GM18511 (cell line): ENCODE data around the gene PRKAG2.
"Not testable (repeated sequence)": the region's sequence is repeated elsewhere in the genome, so short reads cannot be mapped to it uniquely, and the experiment has no call there.

Source experiments
- ATAC-seq: cut with Tn5 transposase; IDR thresholded peaks from one replicate; pipeline ENCODE4 v1.9.1; 2021; ENCODE audit warnings: mild to moderate bottlenecking, moderate library complexity; ENCODE audit not compliant: unreplicated experiment

Gene PRKAG2

DNA sequence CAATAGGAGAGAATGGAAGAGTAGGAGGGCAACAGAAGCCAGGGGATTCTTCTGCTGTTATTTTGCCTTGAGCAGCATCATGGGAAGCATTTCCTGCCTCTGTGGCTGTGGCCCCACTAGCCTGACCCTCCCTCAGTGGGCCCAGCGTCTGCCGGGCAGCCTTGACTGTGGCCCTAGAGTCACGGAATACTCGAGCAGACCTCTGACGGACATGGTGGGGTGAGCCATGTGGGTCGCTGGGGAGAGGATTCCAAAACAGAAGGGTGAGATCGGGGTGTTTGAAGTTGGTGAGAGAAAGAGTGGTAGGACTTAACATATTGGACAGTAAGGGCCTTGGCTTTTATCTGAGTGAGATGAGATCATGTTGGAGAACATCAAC, 8.3 kb upstream of the PRKAG2 start:
- ATAC-seq = no peak

DNA sequence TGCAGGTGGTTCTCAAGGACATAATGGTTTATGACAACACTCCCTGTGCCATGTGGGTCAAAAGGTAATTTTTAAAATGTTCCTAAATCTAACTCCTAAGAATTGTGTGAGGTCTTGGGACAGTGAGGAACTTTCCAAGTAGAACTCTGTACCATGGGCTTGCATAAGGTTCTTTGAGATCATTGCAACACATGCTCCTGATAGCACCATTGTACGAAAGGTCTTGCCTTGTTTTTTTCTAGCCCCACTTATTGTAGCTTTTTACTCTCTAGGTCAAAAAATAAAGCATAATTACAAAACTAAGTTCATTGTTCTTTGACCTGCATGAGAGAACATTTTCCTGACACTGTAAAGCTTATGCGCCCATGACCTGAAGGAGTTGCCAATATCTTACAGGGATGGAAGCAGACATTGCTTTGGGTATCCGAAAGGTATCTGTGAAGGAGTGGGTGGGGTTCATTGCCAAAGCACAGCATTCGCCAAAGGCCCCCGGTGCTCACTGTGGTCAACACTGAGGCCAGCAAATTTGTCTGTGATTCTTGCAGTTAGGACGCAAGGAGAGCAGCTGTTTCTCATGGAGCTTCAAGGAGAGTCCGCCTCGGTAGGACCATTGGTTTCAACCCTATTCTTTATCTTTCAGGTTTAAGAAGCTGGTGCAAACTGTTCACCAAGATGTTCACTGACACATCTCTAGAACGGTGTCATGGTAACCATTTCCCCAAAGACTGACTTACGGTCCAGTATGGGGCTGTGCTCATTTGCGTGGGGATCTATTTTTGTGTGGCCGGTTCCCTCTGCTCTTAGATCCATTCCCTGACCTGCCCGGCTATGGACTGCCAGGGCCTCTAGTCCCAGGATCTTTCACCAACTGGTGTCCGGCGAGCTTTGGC, 7.6 kb upstream of the PRKAG2 start:
- ATAC-seq = no peak

DNA sequence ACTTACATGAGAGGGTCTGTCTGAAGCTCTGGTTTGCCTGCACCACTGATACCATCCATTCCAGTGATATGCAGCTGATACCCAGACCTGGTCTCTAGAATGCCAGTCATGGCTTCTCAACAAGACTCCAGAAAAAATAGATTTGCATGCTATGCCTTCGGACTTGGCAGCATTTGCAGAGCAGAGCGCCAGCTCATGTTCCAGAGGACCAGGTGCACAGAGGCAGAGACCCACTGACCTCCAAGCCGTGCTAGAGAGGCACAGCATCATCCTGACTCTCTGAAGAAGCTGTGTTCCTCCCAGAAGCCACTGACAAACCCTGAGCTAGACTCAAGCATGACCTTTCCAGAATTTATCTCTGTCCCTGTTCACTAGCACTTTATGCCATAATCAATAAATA, 6.9 kb upstream of the PRKAG2 start:
- no peak for ATAC-seq

DNA sequence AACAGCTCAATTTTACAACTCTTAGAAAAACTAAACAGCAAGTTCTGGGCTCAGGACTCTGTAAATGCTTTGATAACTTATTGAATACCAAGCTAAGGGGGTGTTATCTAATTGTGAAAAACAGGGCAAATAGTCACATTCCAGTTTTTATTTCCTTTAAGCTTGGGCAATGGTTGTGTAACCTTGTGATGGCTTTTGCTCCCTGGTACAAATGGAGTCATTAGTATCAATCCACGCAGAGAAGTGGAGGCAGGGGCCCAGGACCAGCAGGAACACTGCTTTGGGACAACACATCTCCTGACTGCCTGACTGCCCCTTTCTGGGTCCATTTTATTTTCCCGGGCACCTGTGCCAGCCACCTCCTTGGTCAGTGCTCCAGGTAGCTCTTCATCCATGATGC, 5.8 kb upstream of the PRKAG2 start:
- no peak for ATAC-seq

DNA sequence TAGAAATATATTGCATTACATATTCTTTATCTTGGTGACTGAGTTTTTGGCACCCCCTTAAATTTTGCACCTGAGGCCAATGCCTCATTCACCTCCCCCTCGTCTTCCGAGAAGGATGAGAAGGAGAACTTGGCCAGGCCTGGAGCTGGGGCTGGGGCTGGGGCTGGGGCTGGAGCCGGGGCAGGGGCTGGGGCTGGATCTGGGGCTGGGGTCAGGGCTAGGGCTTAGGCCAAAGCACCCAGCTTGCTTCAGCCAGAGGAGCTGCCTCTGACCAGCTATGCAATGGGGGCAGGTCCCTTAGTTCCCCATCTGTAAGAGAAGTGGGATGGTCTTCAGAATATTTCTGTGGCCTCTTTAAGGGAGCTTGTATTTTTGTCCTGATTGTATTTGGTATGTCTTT, 3.8 kb upstream of the PRKAG2 start:
- ATAC-seq = no peak

DNA sequence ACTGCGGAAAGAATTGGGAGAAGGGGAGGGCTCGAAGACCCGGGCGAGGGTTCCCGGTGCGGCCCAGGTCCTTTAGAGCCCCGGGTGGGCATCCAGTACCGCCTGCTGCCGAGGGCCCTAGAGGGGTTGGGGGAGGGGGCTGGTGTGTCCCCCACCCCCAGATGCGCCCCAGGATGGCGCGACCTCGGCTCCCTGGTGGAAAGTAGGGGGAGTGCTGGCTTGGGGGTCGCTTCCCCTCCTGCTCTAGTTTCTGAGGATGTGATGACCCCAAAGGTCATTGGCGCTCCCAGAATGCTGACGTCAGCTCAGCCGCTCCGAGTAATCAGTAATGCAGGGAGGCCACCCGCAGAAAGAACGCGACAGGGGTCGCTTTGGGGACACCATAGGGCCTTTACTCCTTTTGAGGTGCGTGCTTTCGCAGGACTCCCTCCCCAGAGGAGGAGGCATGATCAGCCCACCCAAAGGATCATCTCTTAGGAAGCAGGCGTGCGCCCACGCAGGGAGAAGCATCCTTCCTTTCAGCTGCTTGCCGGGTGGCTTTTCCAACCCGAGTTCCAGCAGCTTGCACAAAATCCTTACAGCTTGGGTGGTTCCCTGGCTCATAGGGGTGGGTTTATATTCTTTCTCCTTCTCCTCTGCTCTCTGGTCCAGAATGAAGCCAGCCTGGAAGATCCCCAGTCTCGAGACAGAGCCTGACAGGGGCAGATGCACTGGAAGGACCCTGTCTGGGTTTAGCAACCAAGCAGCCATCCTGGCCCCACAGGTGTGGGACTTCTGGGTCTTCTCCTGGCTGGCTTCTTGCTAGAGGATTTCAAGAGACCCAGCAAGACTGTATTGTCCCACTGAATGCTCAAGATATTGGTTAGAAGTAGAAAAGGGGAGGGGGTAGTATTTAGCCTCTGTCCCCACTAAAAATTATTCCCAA, 1.3 kb upstream of the PRKAG2 start:
- ATAC-seq = no peak

DNA sequence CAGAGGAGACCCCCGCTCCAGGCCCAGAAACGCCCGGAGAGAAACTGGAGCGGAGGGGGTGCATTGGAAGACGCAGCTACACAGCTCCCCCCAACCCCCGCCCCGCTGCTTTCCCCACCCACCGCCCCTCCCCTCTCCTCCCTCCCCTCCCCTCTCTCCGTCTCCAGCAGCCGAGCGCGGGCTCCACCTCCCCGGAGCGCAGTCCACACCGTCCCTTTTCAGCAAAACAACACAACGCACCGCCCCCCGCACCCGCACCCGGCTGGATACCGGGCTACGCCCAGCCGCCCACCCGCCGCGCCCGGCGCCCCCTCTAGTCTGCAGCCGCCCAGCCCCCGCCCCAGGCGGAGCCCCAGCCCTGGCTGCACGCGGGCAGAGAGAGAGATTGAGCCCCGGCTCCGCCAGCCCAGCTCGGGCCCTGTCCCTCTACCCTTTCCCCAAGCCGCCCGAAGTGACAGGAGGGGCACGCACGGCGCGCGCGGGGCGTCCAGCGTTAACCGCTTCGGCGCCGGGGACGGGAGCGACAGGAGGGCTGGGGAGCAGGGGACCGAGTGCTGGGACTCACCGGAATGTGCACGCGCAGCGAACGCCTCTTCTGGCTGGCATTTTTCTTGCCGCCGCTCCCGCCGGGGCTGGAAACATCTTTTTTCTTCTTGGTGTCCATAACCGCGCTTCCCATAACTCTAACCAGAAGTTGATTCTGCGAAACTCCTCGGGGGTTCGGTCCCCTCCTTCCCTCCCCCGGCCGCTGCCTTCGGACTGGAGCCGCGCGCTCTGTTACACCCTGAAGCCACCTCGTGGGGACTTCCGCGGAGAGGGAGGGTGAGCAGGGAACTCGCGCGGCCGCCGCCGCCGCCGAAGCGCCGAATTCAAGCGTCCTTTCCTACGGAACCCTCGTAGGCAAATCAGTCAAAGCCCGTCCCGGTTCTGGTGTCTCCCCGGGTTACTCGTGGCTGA, 695 bp downstream of the PRKAG2 start:
- ATAC-seq = peak; percentile 56

DNA sequence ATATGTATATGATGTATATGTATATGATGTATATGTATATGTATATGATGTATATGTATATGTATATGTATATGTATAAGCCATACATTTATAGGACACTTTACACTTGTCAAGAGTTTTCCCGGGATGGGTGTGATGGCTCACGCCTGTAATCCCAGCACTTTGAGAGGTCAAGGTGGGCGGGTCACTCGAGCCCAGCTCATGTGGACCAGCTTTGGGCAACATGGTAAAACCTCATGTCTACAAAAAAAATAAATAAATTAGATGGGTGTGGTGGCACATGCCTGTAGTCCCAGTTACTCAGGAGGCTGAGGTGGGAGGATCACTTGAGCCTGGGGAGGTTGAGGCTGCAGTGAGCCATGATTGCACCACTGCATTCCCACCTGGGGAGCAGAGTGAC, 2.4 kb downstream of the PRKAG2 start:
- ATAC-seq = not testable (repeated sequence)

DNA sequence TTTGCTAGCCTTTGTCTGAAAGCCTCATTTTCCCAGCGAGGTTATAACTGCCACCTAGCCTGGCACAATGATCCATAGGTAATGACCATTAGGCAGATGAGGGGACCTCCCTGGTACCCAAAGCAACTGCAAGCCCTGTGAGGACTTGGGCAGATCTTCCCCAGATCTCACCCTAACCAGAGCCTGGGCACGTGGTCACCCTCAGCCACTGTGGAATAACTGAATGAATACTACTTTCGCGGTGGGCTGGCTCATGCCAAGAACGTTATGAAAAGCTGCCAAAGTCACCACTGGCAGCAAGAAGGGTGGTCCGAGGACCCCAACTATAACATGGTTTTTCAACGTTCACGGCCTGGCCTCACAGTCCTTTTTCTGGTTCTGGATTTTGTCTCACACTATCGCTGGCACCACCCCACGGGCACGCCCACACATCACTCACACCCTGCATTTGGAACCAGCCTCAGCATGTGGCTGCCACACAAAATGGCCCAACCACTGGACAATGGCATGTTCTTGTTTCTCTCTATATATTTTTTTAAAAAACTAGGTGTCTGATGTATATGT, 3.4 kb downstream of the PRKAG2 start:
- ATAC-seq = no peak

DNA sequence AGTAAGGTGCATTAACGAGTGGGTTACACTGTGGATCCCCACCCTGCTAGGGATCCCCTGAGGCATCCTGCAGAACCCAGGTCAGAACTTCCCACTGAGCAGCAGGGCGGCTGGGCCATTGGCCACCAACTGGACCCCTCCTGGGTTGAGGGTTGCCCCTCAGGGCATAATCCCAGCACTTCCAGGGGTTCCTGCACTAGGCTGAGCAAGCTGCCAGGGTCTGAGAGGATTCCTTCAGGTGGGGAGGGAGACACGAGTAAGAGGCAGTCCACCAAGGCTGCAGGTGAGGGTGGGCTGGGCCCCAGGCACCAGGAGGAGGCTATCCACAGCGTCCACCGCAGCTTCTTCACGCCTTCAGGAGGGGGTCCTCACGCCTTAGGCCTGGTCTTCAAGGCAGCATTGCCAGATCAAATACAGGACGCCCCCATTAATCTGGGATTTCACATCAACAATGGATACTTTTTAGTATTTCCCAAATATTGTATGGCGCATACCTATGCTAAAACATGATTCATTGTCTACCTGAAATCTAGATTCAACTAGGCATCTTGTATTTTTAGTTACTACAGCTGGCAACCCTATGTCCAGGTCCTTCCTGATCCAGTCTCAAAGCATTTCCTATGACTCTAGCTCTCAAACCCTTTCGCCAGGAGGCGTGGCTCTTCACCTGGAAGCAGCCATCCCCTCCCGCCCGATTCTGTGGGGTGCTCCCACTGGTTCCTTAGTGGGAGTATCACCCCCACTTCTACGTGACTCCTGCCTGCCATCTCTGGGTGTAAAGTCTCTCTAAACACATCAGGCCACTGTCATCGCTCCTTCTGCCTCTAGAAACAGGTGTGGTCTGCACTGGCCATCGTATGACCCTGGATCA, 4.1 kb downstream of the PRKAG2 start:
- ATAC-seq = no peak

DNA sequence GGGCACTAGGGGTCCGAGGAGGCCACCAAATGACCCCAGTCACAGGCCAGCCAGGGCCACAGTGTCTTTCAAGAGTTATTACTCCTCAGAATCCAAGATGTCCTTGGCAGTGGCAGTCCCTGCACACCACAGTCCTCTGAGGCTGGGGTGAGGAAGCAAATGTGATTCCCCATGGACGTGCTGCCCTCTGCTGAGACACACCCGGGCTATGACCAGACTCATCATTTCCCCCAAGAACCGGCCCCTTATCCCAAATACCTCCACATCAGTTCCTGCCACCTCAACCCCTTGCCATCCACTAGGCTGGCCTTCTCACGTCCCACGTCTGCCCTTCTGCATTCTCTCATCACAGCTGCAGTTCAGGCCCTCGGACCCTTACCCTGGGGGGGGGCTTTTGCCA, 5.0 kb downstream of the PRKAG2 start:
- ATAC-seq = no peak

DNA sequence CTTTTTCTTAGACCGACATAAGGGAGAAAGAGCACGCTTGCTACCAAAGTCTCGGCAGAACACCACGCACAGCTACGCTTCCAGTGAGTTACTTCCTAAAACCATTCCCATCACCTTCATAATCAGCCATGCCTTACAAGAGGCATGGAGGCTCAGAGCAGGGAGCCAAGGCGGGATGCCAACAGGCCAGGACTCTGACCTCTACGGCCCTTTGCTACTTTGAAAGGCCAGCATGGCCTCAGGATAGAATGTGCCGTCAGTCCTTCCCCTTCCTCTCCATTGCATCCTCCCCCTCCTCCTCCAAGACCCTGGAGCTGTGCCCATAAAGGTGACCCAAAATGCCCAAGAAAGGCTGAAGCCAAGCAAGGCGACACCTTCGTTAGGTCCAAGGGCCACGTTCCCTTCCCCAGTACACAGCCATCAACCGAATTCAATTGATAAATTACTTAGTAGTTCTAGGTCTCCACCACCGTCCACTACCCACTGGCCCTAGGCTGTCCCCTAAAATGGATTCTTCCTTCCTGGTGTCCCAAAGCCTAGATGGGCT, 5.7 kb downstream of the PRKAG2 start:
- ATAC-seq = no peak

DNA sequence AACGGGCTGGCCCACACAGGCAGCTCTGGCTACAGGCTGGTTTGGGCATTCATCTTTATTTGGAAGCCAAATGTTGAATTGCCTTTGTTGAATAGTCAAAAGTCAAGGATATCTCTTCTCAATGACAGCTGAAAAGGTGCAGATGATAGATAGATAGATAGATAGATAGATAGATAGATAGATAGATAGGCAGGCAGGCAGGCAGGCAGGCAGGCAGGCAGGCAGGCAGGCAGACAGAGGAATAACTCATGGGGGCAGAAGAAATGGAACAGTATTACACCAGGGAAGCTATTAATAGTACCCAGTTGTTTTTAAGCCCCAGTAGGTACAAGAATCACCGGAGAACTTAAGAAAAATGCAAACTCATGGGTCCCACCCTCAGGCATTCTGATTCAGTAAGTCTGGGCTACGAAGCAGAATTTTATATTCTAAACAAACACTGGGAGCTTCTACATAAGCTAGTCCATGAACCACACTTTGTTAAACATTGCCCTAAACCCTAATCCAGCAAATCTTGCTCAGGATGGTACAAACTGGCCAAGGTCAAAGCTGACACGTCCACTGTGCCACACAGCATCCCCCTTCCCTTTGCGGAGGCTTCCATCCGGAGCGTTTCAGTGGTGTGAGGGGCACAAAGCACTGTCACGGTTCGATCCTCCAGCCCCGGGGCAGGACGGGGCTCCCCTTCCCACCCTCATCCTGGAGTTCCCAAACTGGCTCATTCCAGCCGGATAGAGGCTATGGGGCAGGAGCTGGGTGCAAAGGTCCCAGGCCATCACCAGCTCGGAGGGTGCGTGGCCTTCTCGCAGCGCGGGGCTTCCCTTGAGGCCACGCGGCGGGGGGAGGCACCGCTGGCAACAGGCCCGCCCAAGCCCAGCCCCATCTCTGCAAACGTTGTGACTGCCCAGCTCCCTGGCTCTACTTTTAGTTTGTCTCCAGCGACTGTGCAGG, 6.7 kb downstream of the PRKAG2 start:
- no peak for ATAC-seq

DNA sequence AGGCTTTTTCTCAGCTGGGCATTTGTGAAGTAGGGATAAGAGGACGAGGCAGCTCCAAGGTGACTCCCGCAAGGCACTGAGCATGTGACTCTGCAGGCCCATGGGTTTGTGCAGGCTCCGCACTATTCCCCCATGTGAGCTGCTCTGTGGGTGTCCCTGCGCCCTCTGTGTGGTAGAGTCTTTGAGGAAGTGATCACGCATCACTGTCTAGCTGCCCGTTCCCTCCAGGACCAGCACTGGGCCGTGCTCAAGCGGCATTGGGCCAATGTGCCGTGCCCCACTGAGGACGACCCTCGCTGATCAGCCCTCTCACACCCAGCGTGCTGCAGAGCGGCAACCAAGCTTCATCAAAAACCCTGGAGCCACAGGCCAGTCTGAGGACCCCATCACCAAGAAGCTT, 7.5 kb downstream of the PRKAG2 start:
- no peak for ATAC-seq

DNA sequence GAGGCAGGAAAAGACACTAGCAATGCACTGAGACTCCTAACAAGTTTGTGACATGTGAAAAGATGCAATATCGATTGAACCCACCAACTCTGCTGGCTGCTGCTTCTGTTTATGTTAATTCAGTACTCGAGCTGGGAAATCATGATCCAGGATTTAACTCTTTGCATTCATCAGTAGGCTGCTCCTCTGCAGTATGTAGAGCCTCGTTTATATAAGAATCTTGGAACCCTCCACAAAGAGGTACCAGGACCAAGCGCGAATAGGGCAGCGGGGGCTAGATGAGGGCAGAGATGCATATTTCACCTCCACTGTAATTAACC, 7.8 kb downstream of the PRKAG2 start:
- ATAC-seq = no peak

DNA sequence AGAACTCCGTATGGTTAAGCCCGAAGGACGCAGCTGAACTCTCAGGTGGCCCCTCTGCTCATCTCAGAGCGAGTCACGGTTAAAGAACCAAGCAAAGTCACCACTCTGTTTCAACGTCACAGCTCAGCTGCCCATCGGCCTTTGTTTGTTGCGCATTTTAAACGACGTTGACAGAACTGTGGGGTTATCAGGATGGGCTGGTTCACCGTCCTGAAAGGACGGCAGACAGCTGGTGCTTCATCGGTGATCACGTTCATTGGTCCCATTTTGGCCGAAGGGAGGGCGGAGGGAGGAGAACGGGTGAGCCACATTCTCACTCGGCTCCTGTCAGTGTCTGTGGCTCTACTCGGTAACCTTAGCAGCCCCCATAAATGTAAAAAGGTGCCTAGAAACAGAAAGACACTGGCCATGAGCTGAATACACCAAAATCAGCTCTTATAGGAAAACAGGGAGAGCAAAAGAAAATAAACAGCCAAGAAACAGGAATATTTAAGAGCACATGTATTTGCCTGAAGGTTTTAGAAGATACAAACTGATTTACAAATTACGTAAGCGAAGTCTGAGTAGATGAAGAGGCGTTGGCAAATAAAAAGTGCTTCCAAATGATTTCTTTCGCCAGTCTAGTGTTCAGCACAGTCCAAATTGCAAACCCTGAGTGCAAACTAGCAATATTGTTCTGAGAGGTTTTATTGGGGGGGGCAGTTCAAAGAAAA, 8.4 kb downstream of the PRKAG2 start:
- ATAC-seq = no peak

DNA sequence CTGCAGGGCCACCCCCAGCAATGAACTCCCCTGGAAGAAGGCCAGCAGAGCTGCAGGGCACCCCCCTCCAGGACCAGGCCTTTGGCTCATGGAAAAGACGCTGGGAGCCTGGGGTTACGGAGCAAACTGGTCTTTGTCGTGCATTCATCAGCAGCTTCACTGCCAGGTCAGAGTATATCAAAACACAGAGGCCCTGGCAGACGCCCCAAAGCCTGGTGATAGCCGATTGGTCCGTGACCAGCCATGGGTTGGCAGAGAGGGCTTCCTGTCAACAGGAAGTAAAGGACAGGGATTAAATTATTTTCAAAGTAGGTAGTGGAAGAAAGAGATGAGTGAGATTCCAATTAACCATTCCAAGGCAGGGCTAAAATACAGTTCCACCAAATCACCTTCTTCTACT, 9.0 kb downstream of the PRKAG2 start:
- ATAC-seq = no peak
